Endothelial cell of umbilical vein (primary cell): ENCODE measurements around the gene TSPAN5. TPM values are rescaled to one million over a fixed set of nuclear protein-coding genes. Genes with fewer than 3 reads are reported as not detected.

Source experiments
- BruUV-seq: library from RNA; stranded (reverse); fragments of 400-500 nt; replicated peaks from 2 replicates; lab custom pipeline; 2021; lab: Mats Ljungman, UMichigan
- CTCF ChIA-PET: fragments of 300-600, 350-600 bp; sonication (Branson Sonifier 250); formaldehyde crosslinking; loops from one replicate; lab custom pipeline; 2021; ENCODE audit warnings: antibody characterized with exemption, inconsistent platforms; lab: Charles Lee
- POLR2A ChIA-PET: fragments of 300-600, 350-600 bp; sonication (Branson Sonifier 250); formaldehyde crosslinking; loops from one replicate; lab custom pipeline; 2021; ENCODE audit warnings: antibody characterized with exemption, inconsistent platforms; lab: Charles Lee
- DNase-seq: peaks from one replicate; pipeline ENCODE4 v3.0.0-alpha.2; 2011; ENCODE audit warnings: low read depth, low spot score
- FAIRE-seq: peaks from 2 replicates; lab custom pipeline; 2011; peaks lifted over from hg19 to GRCh38; lab: Jason Lieb, UNC
- H2AFZ ChIP-seq: 2 replicates; pipeline ENCODE4 v1.6.0; 2012; ENCODE audit warnings: low read depth, low read length, control low read depth, inconsistent platforms
- H3K27ac ChIP-seq: 2 replicates; pipeline ENCODE4 v1.5.1; 2011; ENCODE audit warnings: low read depth, mild to moderate bottlenecking, control low read depth, low read length, moderate library complexity; ENCODE audit not compliant: insufficient read depth
- H3K27me3 ChIP-seq, 2 experiments: 2 replicates each; pipeline versions ENCODE4 v1.6.0 to v1.6.1; 2011; ENCODE audit warnings: low read length in 2 of 2, mixed read lengths in 1 of 2; ENCODE audit not compliant: control insufficient read depth in 2 of 2, insufficient read depth in 2 of 2
- H3K36me3 ChIP-seq, 2 experiments: 2 replicates in 1 of 2; 3 replicates in 1 of 2; pipeline ENCODE4 v1.5.1; 2011; ENCODE audit warnings: low read length in 2 of 2, mild to moderate bottlenecking in 1 of 2, moderate library complexity in 1 of 2; ENCODE audit not compliant: control insufficient read depth in 2 of 2, insufficient read depth in 2 of 2; ENCODE audit errors: extremely low read depth in 1 of 2
- H3K4me1 ChIP-seq: 3 replicates; pipeline ENCODE4 v1.5.1; 2011; ENCODE audit warnings: mild to moderate bottlenecking, low read length; ENCODE audit not compliant: control insufficient read depth, insufficient read depth; ENCODE audit errors: extremely low read depth
- H3K4me2 ChIP-seq: 2 replicates; pipeline ENCODE4 v1.6.1; 2011; ENCODE audit warnings: low read length, control low read depth, mixed read lengths; ENCODE audit not compliant: insufficient read depth
- H3K4me3 ChIP-seq, 3 experiments: fragments of 200-600 bp in 1 of 3; sonication (generic), shearing (Covaris generic) in 1 of 3; replicated peaks in 1 of 3; 2 replicates each; pipeline ENCODE4 v1.5.1; 2011 to 2016; ENCODE audit warnings: control low read depth in 3 of 3, low read length in 3 of 3, mild to moderate bottlenecking in 2 of 3, inconsistent platforms in 1 of 3, low read depth in 1 of 3, moderate library complexity in 1 of 3; ENCODE audit not compliant: insufficient read depth in 1 of 3
- H3K79me2 ChIP-seq: 2 replicates; pipeline ENCODE4 v1.6.0; 2012; ENCODE audit warnings: low read length, inconsistent platforms; ENCODE audit not compliant: control insufficient read depth, insufficient read depth
- H3K9ac ChIP-seq: replicated peaks from 2 replicates; pipeline ENCODE3; 2011; ENCODE audit warnings: low read length, control low read depth; ENCODE audit not compliant: insufficient read depth; ENCODE audit errors: extremely low read depth
- H3K9me1 ChIP-seq: replicated peaks from 3 replicates; pipeline ENCODE4 v1.6.0; 2011; ENCODE audit warnings: mild to moderate bottlenecking, low read length; ENCODE audit not compliant: control insufficient read depth, insufficient read depth; ENCODE audit errors: extremely low read depth
- H3K9me3 ChIP-seq: replicated peaks from 2 replicates; pipeline ENCODE4 v1.5.1; 2012; ENCODE audit warnings: low read length, inconsistent platforms; ENCODE audit not compliant: control insufficient read depth, insufficient read depth
- H4K20me1 ChIP-seq: replicated peaks from 2 replicates; pipeline ENCODE3; 2011; ENCODE audit warnings: mild to moderate bottlenecking, low read length; ENCODE audit not compliant: control insufficient read depth, insufficient read depth; ENCODE audit errors: extremely low read depth
- EZH2 ChIP-seq: IDR thresholded peaks from 2 replicates; pipeline ENCODE4 v1.6.1; 2012; ENCODE audit warnings: borderline replicate concordance, low read depth, mild to moderate bottlenecking, moderate library complexity, low read length, inconsistent platforms; ENCODE audit not compliant: severe bottlenecking
- FOS ChIP-seq: IDR thresholded peaks from 2 replicates; pipeline ENCODE4 v1.6.1; 2011; ENCODE audit warnings: mild to moderate bottlenecking, low read length, moderate library complexity, borderline replicate concordance; ENCODE audit not compliant: insufficient read depth
- GATA2 ChIP-seq: IDR thresholded peaks from 2 replicates; pipeline ENCODE4 v1.7.0; 2011; ENCODE audit warnings: low read depth, mild to moderate bottlenecking, moderate library complexity, mixed read lengths, low read length; ENCODE audit not compliant: insufficient read length, insufficient read depth
- JUN ChIP-seq: IDR thresholded peaks from 2 replicates; pipeline ENCODE4 v1.6.1; 2011; ENCODE audit warnings: borderline replicate concordance, low read depth; ENCODE audit not compliant: insufficient read length, insufficient read depth
- MYC ChIP-seq: IDR thresholded peaks from one replicate; pipeline ENCODE4 v1.6.1; 2011; ENCODE audit warnings: mild to moderate bottlenecking, low read depth, low read length
- POLR2A ChIP-seq: IDR thresholded peaks from 2 replicates; pipeline ENCODE4 v1.6.1; 2012; ENCODE audit warnings: low read depth, mild to moderate bottlenecking, control low read depth, low read length
- POLR2AphosphoS5 ChIP-seq: IDR thresholded peaks from 2 replicates; pipeline ENCODE4 v1.6.1; 2012; ENCODE audit warnings: low read depth, mild to moderate bottlenecking, control low read depth, low read length, moderate library complexity; ENCODE audit not compliant: insufficient read depth
- dilution Hi-C: fragments of 300-500 bp; cut with MboI; formaldehyde crosslinking; loops from one replicate; pipeline ENCODE4 v1.15.0; 2019; ENCODE audit warnings: low sequenced_read_pairs; ENCODE audit not compliant: extremely low pct_ligation_motif_present
- intact Hi-C: fragments of 100-400 bp; cut with micrococcal nuclease; formaldehyde crosslinking; loops from one replicate; pipeline ENCODE4 v1.10.0; 2022
- polyA plus RNA-seq, 4 experiments: library from polyadenylated mRNA; depleted of rRNA in 3 of 4; stranded (reverse) in 3 of 4; unstranded in 1 of 4; fragments of >200 nt; gene quantifications; 2 replicates each; pipeline versions ENCODE4 v1.2.1 to v1.2.3, GENCODE V29; 2011 to 2012; ENCODE audit warnings: missing spikeins in 1 of 4
- total RNA-seq: library from RNA; stranded (reverse); gene quantifications from 2 replicates; pipeline ENCODE4 v1.2.3, GENCODE V29; 2021
- TF ChIP-seq, protein P1 (sequence below), 2 donors: IDR thresholded peaks; 1 replicate in 1 of 2; 2 replicates in 1 of 2; pipeline ENCODE4 v1.5.1; 2011; ENCODE audit warnings: low read length in 2 of 2, mild to moderate bottlenecking in 2 of 2, moderate library complexity in 2 of 2, control low read depth in 1 of 2, inconsistent platforms in 1 of 2, low read depth in 1 of 2; ENCODE audit not compliant: insufficient read depth in 1 of 2; ENCODE audit errors: extremely low read depth in 1 of 2
- TF ChIP-seq, protein P2 (sequence below): IDR thresholded peaks from 2 replicates; pipeline ENCODE4 v1.6.1; 2011; ENCODE audit not compliant: insufficient read depth, insufficient read length

The TSPAN5 gene
- total and polyA plus RNA-seq, 2 donors (not counting 3 experiments of a cell fraction or from before 2014, with no cell fraction given), result 45.1 to 50.2 TPM

DNA sequence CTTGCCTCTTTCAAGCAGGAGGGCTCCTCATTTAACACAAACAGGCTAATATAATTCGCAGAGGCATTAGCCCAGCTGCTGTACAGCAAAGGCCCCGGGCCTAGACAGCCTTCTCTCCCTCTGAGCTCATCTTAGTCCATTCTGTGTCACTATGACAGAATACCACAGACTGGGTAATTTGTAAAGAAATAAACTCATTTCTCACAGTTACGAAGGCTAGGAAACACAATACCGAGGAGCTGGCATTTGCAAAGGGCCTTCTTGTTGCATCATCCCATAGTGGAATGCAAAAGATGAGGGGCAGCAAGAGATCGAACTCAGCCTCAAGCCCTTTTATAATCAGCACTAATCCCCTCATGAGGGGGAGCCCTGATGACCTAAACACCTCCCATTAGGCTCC is 48.5 kb downstream of the TSPAN5 start:
- no peaks in the 10 kb centered on the region for H3K9me3 ChIP-seq
- no peak overlapping the region for H3K4me3 ChIP-seq
- dilution Hi-C loops, result no loop called here
- H3K4me2 ChIP-seq, result no peak overlapping the region
- ChIA-PET CTCF (interaction anchor here (1.8 kb wide), 1 partner anchor 142 kb away, joined by 7 read pairs; no protein-coding TSS in a partner anchor), POLR2A (no interaction called here)
- no peaks in the 10 kb centered on the region for H3K9me1 ChIP-seq
- H3K79me2 ChIP-seq, result peaks cover 77% of the 10 kb centered on the region
- no peaks in the 10 kb centered on the region for H3K36me3 ChIP-seq
- H3K4me1 ChIP-seq, result no peaks in the 10 kb centered on the region
- H4K20me1 ChIP-seq, result no peaks in the 10 kb centered on the region
- no TSS peak for BruUV-seq
- H3K27ac ChIP-seq, result no peak overlapping the region
- no peak overlapping the region for H2AFZ ChIP-seq
- H3K27me3 ChIP-seq, result no peaks in the 10 kb centered on the region
- no peak overlapping the region for H3K9ac ChIP-seq
- no peak for DNase-seq
- intact Hi-C loops, result no loop called here
- TF ChIP-seq, protein P1, sequence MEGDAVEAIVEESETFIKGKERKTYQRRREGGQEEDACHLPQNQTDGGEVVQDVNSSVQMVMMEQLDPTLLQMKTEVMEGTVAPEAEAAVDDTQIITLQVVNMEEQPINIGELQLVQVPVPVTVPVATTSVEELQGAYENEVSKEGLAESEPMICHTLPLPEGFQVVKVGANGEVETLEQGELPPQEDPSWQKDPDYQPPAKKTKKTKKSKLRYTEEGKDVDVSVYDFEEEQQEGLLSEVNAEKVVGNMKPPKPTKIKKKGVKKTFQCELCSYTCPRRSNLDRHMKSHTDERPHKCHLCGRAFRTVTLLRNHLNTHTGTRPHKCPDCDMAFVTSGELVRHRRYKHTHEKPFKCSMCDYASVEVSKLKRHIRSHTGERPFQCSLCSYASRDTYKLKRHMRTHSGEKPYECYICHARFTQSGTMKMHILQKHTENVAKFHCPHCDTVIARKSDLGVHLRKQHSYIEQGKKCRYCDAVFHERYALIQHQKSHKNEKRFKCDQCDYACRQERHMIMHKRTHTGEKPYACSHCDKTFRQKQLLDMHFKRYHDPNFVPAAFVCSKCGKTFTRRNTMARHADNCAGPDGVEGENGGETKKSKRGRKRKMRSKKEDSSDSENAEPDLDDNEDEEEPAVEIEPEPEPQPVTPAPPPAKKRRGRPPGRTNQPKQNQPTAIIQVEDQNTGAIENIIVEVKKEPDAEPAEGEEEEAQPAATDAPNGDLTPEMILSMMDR (IDR thresholded peaks at IDR 0.05; ENCODE audit: extremely low read depth in 1 of 2, insufficient read depth in 1 of 2, low read depth in 1 of 2, low read length in 2 of 2), result no peak
- TF ChIP-seq, protein P2, sequence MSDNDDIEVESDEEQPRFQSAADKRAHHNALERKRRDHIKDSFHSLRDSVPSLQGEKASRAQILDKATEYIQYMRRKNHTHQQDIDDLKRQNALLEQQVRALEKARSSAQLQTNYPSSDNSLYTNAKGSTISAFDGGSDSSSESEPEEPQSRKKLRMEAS, result no peak
- TF ChIP-seq POLR2A (no peak), GATA2 (no peak), MYC (no peak), EZH2 (no peak), FOS (no peak), JUN (no peak), POLR2AphosphoS5 (no peak)
- no peak for FAIRE-seq
